ENCODE results near the gene SLC1A5. TPM values are rescaled to one million over a fixed set of nuclear protein-coding genes. Genes with fewer than 3 reads are reported as not detected.
"Not testable (repeated sequence)": the region's sequence is repeated elsewhere in the genome, so short reads cannot be mapped to it uniquely, and the experiment has no call there.

SLC1A5 gene
- total RNA-seq, 1 donor from 2014 or later = 39.5 TPM

GRCh38 chr19:46772170-46773017 is 16.0 kb downstream of the SLC1A5 start:
- H3K9ac ChIP-seq = no peak overlapping the region
- Mint-ChIP-seq H3K9me3 (no peaks in the 10 kb centered on the region), H3K27ac (no peak overlapping the region), H3K36me3 (peaks cover 15% of the 10 kb centered on the region), H3K4me3 (no peak overlapping the region), H3K4me1 (peaks cover 8% of the 10 kb centered on the region), H3K27me3 (ENCODE audit: insufficient read depth, low read depth) (peaks cover 2% of the 10 kb centered on the region)
- no peak overlapping the region for H2AFZ ChIP-seq (replicated peaks)
- H3K4me3 ChIP-seq = no peak overlapping the region
- no peaks in the 10 kb centered on the region for H4K20me1 ChIP-seq (ENCODE audit: low read depth)
- H3K79me2 ChIP-seq (ENCODE audit: low read depth) = no peaks in the 10 kb centered on the region
- no peak overlapping the region for H3K4me2 ChIP-seq
- no peaks in the 10 kb centered on the region for H3K27me3 ChIP-seq
- no peak overlapping the region for H3K27ac ChIP-seq
- H3F3A ChIP-seq (ENCODE audit: low read depth) = peaks cover 10% of the 10 kb centered on the region
- no peaks in the 10 kb centered on the region for H3K36me3 ChIP-seq
- TF ChIP-seq, protein P1, sequence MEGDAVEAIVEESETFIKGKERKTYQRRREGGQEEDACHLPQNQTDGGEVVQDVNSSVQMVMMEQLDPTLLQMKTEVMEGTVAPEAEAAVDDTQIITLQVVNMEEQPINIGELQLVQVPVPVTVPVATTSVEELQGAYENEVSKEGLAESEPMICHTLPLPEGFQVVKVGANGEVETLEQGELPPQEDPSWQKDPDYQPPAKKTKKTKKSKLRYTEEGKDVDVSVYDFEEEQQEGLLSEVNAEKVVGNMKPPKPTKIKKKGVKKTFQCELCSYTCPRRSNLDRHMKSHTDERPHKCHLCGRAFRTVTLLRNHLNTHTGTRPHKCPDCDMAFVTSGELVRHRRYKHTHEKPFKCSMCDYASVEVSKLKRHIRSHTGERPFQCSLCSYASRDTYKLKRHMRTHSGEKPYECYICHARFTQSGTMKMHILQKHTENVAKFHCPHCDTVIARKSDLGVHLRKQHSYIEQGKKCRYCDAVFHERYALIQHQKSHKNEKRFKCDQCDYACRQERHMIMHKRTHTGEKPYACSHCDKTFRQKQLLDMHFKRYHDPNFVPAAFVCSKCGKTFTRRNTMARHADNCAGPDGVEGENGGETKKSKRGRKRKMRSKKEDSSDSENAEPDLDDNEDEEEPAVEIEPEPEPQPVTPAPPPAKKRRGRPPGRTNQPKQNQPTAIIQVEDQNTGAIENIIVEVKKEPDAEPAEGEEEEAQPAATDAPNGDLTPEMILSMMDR (IDR thresholded peaks at IDR 0.05) = no peak
- TF ChIP-seq EZH2phosphoT487 (IDR thresholded peaks at IDR 0.05) = no peak
- TF ChIP-seq EZH2 (IDR thresholded peaks at IDR 0.05) = no peak
- DNase-seq (ENCODE audit: low spot score) = no peak
- H3K9me3 ChIP-seq (ENCODE audit: low read depth) = no peaks in the 10 kb centered on the region
- no peaks in the 10 kb centered on the region for H3K4me1 ChIP-seq

DNA sequence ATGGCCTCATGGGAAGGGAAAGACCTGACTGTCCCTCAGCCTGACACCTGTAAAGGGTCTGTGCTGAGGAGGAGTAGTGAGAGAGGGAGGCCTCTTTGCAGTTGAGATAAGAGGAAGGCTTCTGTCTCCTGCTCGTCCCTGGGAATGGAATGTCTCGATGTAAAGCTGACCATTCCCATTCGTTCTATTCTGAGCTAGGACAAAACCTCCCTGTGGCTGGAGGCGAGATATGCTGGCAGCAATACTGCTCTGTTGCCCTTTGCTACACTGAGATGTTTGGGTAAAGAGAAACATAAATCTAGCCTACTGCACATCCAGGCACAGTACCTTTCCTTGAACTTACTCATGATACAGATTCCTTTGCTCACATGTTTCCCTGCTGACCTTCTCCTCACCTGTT is 19.6 kb downstream of the SLC1A5 start:
- H3K27me3 Mint-ChIP-seq (ENCODE audit: insufficient read depth, low read depth); H3K9ac ChIP-seq; DNase-seq (ENCODE audit: low spot score); H3K79me2 ChIP-seq (ENCODE audit: low read depth); H2AFZ ChIP-seq (replicated peaks); H3K9me3 Mint-ChIP-seq; H3K9me3 ChIP-seq (ENCODE audit: low read depth); H3K36me3 ChIP-seq; H3K4me3 ChIP-seq; H3K27me3 ChIP-seq; H3K4me3 Mint-ChIP-seq; H3K4me1 ChIP-seq; H3K36me3 Mint-ChIP-seq; H4K20me1 ChIP-seq (ENCODE audit: low read depth): not testable (repeated sequence)
- H3K4me1 Mint-ChIP-seq = peaks cover 12% of the 10 kb centered on the region
- Histone ChIP-seq H3K4me2 (peak overlapping the region; percentile 38), H3F3A (ENCODE audit: low read depth) (peaks cover 10% of the 10 kb centered on the region), H3K27ac (peak overlapping the region; percentile 78)
- peak overlapping the region; percentile 4 for H3K27ac Mint-ChIP-seq

DNA sequence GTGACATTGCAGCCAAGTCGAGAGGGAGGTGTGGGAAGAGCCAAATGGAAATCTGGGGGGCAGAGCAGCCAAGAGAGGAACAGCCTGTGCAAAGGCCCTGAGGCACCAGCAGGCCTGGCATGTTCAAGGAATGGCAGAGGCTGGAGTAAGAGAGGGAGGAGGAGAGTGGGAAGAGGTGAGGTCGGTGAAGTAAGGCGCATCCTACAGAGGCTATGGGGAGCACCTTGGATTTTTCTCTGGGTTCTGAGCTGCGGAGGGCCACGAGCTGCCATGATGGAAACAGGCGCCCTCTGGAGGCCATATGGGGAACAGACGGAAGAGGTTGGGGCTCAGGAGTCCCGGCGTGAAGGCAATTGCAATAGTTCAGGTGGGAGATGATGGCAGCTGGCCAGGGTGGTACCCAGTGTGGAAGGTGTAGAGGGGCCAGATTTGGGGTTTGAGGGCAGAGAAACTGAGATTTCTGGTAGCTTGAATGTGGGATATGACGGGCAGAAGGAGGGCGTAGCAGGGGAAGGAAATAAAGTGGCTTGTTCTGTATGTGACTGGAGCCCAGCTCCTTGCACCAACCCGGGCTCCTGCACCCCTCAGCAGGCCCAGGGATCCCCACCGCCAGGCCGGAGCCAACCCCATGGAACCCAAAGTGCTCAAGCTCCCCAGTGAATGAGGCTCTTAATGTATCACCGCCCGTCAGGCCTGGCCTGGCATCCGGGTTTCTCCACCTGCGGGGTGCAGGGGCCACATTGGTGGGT is 21.7 kb downstream of the SLC1A5 start:
- Mint-ChIP-seq H3K36me3 (peaks cover 1% of the 10 kb centered on the region), H3K27ac (no peak overlapping the region), H3K9me3 (no peaks in the 10 kb centered on the region), H3K4me3 (no peak overlapping the region), H3K27me3 (ENCODE audit: insufficient read depth, low read depth) (peaks cover 2% of the 10 kb centered on the region), H3K4me1 (peaks cover 12% of the 10 kb centered on the region)
- Histone ChIP-seq H2AFZ (replicated peaks) (no peak overlapping the region), H3F3A (ENCODE audit: low read depth) (peaks cover 7% of the 10 kb centered on the region), H3K79me2 (ENCODE audit: low read depth) (no peaks in the 10 kb centered on the region), H3K27ac (no peak overlapping the region), H3K4me1 (no peaks in the 10 kb centered on the region), H3K4me2 (no peak overlapping the region), H3K27me3 (no peaks in the 10 kb centered on the region), H4K20me1 (ENCODE audit: low read depth) (no peaks in the 10 kb centered on the region), H3K9ac (no peak overlapping the region), H3K4me3 (no peak overlapping the region), H3K9me3 (ENCODE audit: low read depth) (no peaks in the 10 kb centered on the region), H3K36me3 (no peaks in the 10 kb centered on the region)
- TF ChIP-seq EZH2 (IDR thresholded peaks at IDR 0.05) = no peak
- TF ChIP-seq, protein P1 (IDR thresholded peaks at IDR 0.05) = peak; percentile 78
- peak; percentile 69 for DNase-seq (ENCODE audit: low spot score)

All from neural progenitor cell (in vitro differentiated cells).